HG03378 (cell line): ENCODE measurements around the gene PCNX3.

Experiments
- ATAC-seq: cut with Tn5 transposase; IDR thresholded peaks from one replicate; pipeline ENCODE4 v1.9.1; 2021; ENCODE audit warnings: mild to moderate bottlenecking, moderate library complexity; ENCODE audit not compliant: unreplicated experiment

PCNX3 gene

GRCh38 chr11:65615229-65615949 is at the start of gene PCNX3:
Gene PCNX3, plus strand, starts transcription at chr11:65615776. Its CDS starts 536 bp downstream, at chr11:65616312.
- ATAC-seq: peak; percentile 76

DNA sequence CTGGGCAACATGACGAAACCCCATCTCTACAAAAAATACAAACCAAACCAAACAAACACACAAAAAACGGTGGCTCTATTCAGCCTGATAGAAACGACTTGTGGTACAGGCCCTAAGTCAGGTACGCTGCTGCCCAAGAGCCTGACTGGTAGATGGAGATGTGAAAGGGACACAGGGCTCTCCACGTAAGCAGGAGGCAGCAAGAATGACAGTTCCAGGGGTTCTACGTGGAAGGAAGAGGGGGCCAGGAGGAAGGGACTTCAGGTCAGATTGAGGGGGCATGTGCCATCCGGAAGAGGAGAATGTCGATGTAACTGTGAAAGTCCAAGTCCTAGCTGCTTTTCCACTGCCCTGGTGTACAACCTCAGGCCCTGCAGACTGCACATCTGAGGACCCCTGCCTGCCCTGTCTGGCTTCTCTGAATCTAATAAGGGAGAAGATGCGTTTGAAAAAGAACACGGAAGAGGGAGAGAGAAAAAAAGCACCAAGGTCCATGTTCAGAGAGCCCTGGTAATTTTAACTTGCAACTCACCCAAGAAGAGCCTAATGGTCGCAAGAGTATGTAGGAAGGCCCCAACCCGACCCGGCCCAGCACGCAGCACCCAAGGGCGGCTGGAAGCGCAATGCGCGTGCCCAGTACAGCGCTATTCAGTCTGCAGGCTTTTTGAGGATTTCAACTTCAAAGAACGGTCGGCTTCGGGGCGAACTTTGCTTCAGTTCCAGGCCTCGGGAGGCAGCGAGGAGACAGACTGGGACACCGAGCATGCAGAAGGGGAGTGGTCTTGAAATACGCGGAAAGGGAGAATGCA is 46.2 kb upstream of the PCNX3 start:
- ATAC-seq: peak; percentile 2

DNA sequence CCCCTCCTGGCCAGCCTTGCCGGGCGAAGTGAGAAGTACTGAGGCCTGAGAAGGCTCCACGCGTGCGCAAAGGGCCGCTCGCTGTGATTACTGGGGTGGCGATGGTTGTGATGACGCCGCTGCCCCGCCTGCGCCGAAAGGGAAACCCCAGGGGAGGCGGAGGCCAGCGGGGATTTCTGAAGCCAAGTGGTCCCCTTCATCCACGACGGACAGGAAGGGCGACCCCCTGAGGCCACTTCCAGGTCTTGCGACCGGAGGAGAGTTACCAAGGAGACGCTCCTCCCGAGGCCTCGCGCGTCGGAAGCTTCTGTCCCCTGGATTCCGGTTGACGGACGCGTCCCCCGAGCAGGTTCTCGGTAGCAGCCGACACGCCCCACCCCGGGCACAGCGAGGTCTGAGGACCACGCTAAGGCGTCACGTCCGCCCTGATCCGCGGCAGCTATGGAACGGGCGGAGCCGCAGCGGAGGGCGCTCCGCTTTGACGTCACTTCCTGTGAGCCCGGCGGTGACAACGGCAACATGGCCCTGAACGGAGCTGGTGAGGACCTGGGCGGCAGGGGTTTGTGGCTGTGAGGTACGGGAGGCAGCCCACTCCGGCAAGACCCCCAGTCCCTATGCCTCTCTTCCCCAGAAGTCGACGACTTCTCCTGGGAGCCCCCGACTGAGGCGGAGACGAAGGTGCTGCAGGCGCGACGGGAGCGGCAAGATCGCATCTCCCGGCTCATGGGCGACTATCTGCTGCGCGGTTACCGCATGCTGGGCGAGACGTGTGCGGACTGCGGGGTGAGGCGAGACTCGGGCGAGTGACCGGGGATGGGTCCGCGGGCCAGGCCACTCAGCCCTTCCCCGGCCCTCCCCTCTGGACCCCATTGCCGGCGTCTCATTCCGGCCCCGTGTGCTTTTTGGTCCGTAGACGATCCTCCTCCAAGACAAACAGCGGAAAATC is 45.3 kb upstream of the PCNX3 start, which contains the start of gene ZNRD2:
Gene ZNRD2 (plus strand): TSS at position 505 of the 946 bp plus-strand sequence. CDS start 15 bp downstream, at position 520.
- ATAC-seq: peak; percentile 58

GRCh38 chr11:65571420-65571819 is 44.2 kb upstream of the PCNX3 start:
- no peak for ATAC-seq

- ATAC-seq: no peak
These were observed 43.6 kb upstream of the PCNX3 start for GRCh38 chr11:65571940-65572339.

GRCh38 chr11:65572356-65573051 is 43.1 kb upstream of the PCNX3 start, which contains the start of gene FAM89B:
Gene FAM89B, plus strand, starts transcription at chr11:65572538. Its CDS starts 132 bp downstream, at chr11:65572670.
- no peak for ATAC-seq

GRCh38 chr11:65573391-65574079 is 42.0 kb upstream of the PCNX3 start:
- ATAC-seq: no peak

GRCh38 chr11:65574109-65574810 is 41.3 kb upstream of the PCNX3 start:
- no peak for ATAC-seq

GRCh38 chr11:65574811-65575567 is 40.6 kb upstream of the PCNX3 start:
- ATAC-seq: no peak

DNA sequence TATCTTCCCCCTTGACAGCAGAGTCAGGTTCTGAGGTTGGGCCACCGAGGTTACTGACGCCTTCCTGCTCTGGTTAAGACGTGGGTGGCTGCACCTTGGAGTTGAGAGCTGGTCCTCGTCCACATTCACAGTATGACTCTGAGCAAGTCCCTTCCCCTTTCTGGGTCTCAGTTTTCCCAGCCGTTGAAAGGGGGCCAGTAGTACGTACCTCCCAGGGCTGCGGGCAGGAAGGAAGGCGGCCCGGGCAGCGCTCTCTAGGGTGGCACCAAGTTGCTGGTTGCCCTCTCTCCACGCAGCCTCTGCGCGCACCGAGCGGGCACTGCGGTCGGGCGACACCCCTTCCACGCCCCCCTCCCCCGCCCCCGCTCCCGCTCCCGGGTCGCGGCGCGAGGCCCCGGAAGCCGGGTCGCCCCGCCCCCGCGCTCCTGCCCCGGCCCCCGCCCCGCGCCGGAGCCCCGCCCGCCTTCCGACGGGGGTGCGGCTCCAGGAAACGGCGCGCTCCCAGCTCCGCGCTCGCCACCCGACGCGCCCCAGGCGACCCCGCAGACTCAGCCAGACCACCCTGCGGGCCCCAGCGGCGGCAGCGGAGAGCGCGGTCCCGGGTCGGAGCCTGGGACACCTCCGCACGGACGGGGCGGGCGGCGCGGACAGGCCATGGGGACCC is 39.9 kb upstream of the PCNX3 start, which contains the start of gene EHBP1L1:
Gene EHBP1L1 (plus strand): TSS at position 486 of the 664 bp plus-strand sequence. CDS start 250 bp downstream, outside the sequence.
- ATAC-seq: no peak

DNA sequence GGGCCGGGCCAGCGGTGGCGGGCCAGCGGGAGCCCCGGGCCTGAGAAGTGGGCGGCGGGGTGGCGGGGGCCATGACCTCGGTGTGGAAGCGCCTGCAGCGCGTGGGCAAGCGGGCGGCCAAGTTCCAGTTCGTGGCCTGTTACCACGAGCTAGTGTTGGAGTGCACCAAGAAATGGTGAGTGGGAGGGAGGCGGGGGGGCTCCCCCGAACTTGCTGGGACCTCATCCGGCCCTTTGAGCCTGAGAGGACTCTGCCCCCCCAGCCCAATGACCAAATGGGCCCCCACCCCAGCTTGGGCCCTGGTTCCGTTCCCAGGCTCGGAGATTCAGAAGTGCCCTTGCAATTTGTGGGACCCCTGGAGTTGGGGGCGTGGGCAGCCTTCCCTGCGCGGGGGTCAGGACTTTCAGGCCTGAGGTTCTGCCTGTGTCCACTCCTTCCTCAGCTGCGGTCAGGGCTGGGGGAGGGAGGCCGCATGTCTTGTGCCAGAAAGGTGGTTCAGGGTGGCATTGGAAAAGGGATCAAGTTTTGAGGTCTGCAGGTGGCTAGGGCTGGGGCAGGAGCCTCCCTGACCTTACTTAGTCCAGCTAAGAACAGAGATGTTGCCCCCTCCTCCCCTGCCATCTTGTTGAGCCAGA is 39.2 kb upstream of the PCNX3 start:
- ATAC-seq: no peak

GRCh38 chr11:65576867-65577755 is 38.5 kb upstream of the PCNX3 start:
- no peak for ATAC-seq

GRCh38 chr11:65577756-65578109 is 37.8 kb upstream of the PCNX3 start:
- ATAC-seq: no peak

- no peak for ATAC-seq
These were observed 37.4 kb upstream of the PCNX3 start for GRCh38 chr11:65578134-65578533.

- ATAC-seq: no peak
These were observed 36.9 kb upstream of the PCNX3 start for GRCh38 chr11:65578667-65579066.

DNA sequence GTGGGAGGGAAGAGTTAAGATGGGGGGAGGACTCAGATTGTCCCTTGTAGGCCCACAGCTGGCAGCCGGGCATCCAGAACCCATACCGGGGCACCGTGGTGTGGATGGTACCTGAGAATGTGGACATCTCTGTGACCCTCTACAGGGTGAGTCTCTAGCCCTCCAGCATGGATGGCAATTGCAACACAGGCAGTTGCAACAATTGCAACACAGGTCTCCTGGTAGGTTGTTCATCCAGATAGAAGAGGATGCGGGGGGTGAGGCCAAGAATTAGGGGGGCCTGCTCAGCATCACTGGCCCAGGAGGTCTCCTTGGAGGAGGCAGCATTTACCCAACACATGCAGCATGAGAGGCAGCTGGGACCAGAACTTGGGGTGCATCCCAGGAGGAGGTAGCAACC is 36.3 kb upstream of the PCNX3 start:
- ATAC-seq: no peak
